ENCODE data around the gene FAM227B. TPM values are rescaled to one million over a fixed set of nuclear protein-coding genes. Genes with fewer than 3 reads are reported as not detected.

The FAM227B gene
- total RNA-seq, 1 donor from 2014 or later: 5.1 TPM

- no peak for ATAC-seq
- Histone ChIP-seq H3K36me3 (no peaks in the 10 kb centered on the region), H3K9me3 (peaks cover 3% of the 10 kb centered on the region), H3K27me3 (ENCODE audit: low read depth) (no peaks in the 10 kb centered on the region), H3K4me3 (no peak overlapping the region), H3K27ac (no peak overlapping the region), H3K4me1 (no peaks in the 10 kb centered on the region)
- no peak for DNase-seq
- no peak for TF ChIP-seq CTCF (IDR thresholded peaks at IDR 0.05)
- intact Hi-C loops (cut with DNase I): no loop called here
These were observed 114.3 kb downstream of the FAM227B start for GRCh38 chr15:49506341-49506740.

DNA sequence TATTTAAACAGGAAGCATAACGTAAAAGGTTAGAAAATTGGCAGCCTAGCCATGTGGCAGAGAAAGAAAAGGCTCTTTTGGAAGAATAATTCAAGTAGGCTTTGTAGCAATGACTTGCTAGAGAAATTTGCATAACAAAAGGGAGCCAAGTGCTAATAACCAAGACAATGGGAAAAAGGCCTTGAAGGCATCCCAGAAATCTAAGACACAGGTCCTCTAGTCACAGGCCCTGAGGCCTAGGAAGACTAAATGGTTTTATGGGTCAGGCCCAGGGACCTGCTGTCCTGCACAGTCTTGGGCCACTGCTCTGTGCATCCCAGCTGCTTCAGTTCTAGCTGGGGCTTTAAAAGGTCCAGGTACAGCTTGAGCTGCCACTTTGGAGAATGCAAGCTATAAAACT lies 119.0 kb downstream of the FAM227B start:
- Histone ChIP-seq H3K4me1 (no peaks in the 10 kb centered on the region), H3K4me3 (no peak overlapping the region), H3K27ac (no peak overlapping the region), H3K36me3 (no peaks in the 10 kb centered on the region), H3K27me3 (ENCODE audit: low read depth) (no peaks in the 10 kb centered on the region), H3K9me3 (peaks cover 3% of the 10 kb centered on the region)
- no peak for DNase-seq
- intact Hi-C loops (cut with DNase I): no loop called here
- no peak for TF ChIP-seq CTCF (IDR thresholded peaks at IDR 0.05)
- no peak for ATAC-seq

DNA sequence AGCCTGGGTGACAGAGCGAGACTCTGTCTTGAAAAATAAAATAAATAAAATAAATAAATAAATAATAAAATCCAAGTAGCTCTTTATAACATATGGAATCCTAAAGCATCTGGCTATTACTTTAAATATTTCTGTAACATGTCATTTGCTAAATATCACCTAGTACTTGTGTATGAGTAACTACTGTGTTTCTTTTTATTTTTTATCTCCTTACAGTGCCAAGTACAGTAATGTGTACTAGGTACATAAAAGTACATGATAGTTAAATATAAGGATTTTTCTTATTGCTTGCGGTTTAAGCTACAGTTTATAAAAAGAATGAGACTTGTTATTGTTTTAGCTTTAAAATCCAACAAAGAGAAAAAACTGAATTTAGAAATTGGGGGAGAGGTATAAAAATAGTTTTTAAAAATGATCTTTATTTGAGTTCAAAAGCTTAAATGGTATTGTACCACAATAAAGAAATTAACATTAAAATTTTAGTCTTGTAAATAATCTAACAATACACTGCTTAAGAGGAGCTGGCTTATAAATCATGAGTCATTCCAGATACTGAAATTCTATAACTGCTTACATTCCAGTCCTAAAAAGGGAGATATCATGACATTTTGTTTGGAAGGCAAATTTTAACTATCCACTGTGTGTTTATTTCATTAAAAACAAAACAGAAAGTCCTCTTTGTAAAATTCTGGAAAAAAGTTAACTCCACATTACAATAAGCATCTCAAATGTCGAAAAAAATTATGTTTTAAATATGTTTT lies 124.4 kb downstream of the FAM227B start:
- no peaks in the 10 kb centered on the region for H3K27me3 ChIP-seq (ENCODE audit: low read depth)
- DNase-seq (no peak), ATAC-seq (no peak)
- intact Hi-C loops (cut with DNase I): no loop called here
- no peak for TF ChIP-seq CTCF (IDR thresholded peaks at IDR 0.05)
- no peak overlapping the region for H3K27ac ChIP-seq
- H3K4me1 ChIP-seq: no peaks in the 10 kb centered on the region
- no peak overlapping the region for H3K4me3 ChIP-seq
- H3K36me3 ChIP-seq: no peaks in the 10 kb centered on the region
- no peaks in the 10 kb centered on the region for H3K9me3 ChIP-seq

- ATAC-seq (no peak), DNase-seq (no peak)
- no peak for TF ChIP-seq CTCF (IDR thresholded peaks at IDR 0.05)
- Histone ChIP-seq H3K4me1 (no peaks in the 10 kb centered on the region), H3K27me3 (ENCODE audit: low read depth) (no peaks in the 10 kb centered on the region), H3K36me3 (no peaks in the 10 kb centered on the region), H3K27ac (no peak overlapping the region), H3K4me3 (no peak overlapping the region), H3K9me3 (no peaks in the 10 kb centered on the region)
- intact Hi-C loops (cut with DNase I): no loop called here
These were observed 125.8 kb downstream of the FAM227B start for GRCh38 chr15:49494842-49495241.

GRCh38 chr15:49492830-49493229 lies 127.8 kb downstream of the FAM227B start:
- Histone ChIP-seq H3K27ac (no peak overlapping the region), H3K9me3 (no peaks in the 10 kb centered on the region), H3K4me1 (no peaks in the 10 kb centered on the region), H3K27me3 (ENCODE audit: low read depth) (no peaks in the 10 kb centered on the region), H3K36me3 (no peaks in the 10 kb centered on the region), H3K4me3 (no peak overlapping the region)
- intact Hi-C loops (cut with DNase I): no loop called here
- ATAC-seq (no peak), DNase-seq (no peak)
- no peak for TF ChIP-seq CTCF (IDR thresholded peaks at IDR 0.05)
